ENCODE measurements around the gene ENSA. TPM values are rescaled to one million over a fixed set of nuclear protein-coding genes. Genes with fewer than 3 reads are reported as not detected.
"Not testable (repeated sequence)": the region's sequence is repeated elsewhere in the genome, so short reads cannot be mapped to it uniquely, and the experiment has no call there.

ENSA gene
- total RNA-seq, 1 donor from 2014 or later, result 129 TPM

DNA sequence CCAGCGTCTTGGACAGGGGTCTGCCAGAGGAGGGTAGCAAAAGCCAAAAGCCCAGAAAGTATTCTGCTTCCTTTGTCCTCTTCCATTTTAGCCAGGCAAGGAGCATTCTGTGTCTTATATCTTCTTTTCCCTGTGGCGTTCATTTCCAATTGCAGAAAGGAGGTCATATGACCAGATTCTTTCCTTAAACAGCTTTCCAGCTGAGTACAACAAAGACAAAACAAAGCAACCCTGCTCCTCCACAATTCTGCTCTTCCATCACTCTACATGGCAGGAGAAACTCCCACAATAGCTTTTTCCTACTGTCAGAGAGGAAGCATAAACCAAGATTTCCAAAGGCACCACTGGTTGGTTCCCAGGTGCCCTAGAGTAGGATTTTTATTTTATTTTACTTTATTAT lies 19.7 kb downstream of the ENSA start:
- peak overlapping the region; percentile 85 for H3K27ac ChIP-seq (replicated peaks)
- H3K4me1 ChIP-seq, result peaks cover 64% of the 10 kb centered on the region
- TF ChIP-seq, protein P1, sequence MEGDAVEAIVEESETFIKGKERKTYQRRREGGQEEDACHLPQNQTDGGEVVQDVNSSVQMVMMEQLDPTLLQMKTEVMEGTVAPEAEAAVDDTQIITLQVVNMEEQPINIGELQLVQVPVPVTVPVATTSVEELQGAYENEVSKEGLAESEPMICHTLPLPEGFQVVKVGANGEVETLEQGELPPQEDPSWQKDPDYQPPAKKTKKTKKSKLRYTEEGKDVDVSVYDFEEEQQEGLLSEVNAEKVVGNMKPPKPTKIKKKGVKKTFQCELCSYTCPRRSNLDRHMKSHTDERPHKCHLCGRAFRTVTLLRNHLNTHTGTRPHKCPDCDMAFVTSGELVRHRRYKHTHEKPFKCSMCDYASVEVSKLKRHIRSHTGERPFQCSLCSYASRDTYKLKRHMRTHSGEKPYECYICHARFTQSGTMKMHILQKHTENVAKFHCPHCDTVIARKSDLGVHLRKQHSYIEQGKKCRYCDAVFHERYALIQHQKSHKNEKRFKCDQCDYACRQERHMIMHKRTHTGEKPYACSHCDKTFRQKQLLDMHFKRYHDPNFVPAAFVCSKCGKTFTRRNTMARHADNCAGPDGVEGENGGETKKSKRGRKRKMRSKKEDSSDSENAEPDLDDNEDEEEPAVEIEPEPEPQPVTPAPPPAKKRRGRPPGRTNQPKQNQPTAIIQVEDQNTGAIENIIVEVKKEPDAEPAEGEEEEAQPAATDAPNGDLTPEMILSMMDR (IDR thresholded peaks at IDR 0.05; ENCODE audit: borderline replicate concordance), result no peak
- H3K4me3 ChIP-seq, result no peak overlapping the region
- H3K36me3 ChIP-seq, result no peaks in the 10 kb centered on the region
- DNase-seq, result no peak
- H3K9me3 ChIP-seq (replicated peaks), result no peaks in the 10 kb centered on the region
- intact Hi-C loops (cut with micrococcal nuclease), result no loop called here
- H3K27me3 ChIP-seq (ENCODE audit: low read depth), result no peaks in the 10 kb centered on the region

DNA sequence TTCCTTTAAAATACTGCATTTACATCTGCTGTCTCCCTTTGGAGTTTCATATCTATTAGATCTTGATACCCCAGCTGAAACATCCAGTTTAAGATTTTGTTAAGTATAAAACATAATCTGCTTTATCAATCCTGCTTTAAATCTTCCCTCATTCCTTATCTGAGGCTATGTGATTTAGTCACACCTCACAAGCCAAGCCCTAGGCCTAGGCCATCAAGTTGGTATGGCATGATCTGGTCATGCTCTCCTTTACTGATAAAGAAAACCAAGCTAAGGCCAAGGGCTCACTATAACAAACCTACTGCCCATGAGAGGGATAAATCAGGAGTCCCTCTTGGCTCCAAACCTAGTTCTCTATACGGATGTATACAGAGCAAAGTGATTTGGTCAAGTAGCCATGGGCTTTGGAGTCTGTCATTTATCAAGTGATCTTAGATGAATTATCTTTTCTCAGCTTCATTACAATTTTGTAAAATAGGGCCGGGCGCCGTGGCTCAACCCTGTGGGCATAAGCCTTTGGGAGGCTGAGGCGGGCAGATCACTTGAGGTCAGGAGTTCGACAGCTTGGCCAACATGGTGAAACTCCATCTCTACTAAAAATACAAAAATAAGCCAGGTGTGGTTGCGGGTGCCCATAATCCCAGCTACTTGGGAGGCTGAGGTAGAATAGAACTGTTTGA lies 22.8 kb downstream of the ENSA start:
- intact Hi-C loops (cut with micrococcal nuclease), result no loop called here
- H3K4me1 ChIP-seq, result peaks cover 44% of the 10 kb centered on the region

DNA sequence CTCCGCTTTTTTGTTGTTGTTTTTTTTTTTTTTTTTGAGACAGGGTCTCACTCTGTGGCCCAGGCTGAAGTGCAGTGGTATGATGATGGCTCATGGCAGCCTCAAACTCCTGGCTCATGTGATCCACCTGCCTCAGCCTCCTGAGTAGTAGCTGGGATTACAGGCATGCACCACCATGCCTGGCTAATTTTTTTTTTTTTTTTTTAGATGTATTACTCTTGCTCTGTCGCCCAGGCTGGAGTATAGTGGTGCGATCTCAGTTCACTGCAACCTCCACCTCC lies 24.0 kb downstream of the ENSA start:
- DNase-seq; intact Hi-C loops (cut with micrococcal nuclease); H3K9me3 ChIP-seq (replicated peaks); H3K27me3 ChIP-seq (ENCODE audit: low read depth); H3K36me3 ChIP-seq; H3K4me3 ChIP-seq: not testable (repeated sequence)
- Histone ChIP-seq H3K27ac (replicated peaks) (peak overlapping the region; percentile 83), H3K4me1 (peaks cover 32% of the 10 kb centered on the region)

More for the DNA sequence above, 22.8 kb downstream of the ENSA start:
- H3K27me3 ChIP-seq (ENCODE audit: low read depth), result no peaks in the 10 kb centered on the region
- no peak overlapping the region for H3K4me3 ChIP-seq
- no peaks in the 10 kb centered on the region for H3K36me3 ChIP-seq
- DNase-seq, result no peak
- H3K9me3 ChIP-seq (replicated peaks), result no peaks in the 10 kb centered on the region
- TF ChIP-seq, protein P1 (IDR thresholded peaks at IDR 0.05; ENCODE audit: borderline replicate concordance), result no peak
- H3K27ac ChIP-seq (replicated peaks), result no peak overlapping the region

DNA sequence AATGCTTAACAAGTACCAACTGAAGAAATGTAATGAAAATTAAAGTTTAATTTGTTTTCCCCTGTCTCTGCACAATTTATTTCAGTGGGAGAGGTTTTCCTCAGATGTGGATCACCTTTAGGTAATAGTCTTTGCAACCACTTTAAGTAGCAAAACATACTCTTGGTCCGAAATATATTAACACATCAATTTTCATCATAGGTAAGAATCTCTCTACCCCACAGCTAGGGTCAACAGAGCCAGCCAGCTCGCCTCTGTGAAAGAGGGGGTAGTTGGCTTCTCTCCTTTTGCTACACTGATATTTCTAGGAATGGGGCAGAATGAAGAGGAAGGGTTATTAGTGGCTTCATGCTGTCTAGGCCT lies 25.2 kb downstream of the ENSA start:
- Histone ChIP-seq H3K36me3 (peaks cover 9% of the 10 kb centered on the region), H3K9me3 (replicated peaks) (no peaks in the 10 kb centered on the region), H3K27me3 (ENCODE audit: low read depth) (no peaks in the 10 kb centered on the region), H3K4me1 (peaks cover 20% of the 10 kb centered on the region), H3K4me3 (no peak overlapping the region), H3K27ac (replicated peaks) (peak overlapping the region; percentile 83)
- intact Hi-C loops (cut with micrococcal nuclease), result no loop called here
- TF ChIP-seq, protein P1 (IDR thresholded peaks at IDR 0.05; ENCODE audit: borderline replicate concordance), result no peak
- no peak for DNase-seq

DNA sequence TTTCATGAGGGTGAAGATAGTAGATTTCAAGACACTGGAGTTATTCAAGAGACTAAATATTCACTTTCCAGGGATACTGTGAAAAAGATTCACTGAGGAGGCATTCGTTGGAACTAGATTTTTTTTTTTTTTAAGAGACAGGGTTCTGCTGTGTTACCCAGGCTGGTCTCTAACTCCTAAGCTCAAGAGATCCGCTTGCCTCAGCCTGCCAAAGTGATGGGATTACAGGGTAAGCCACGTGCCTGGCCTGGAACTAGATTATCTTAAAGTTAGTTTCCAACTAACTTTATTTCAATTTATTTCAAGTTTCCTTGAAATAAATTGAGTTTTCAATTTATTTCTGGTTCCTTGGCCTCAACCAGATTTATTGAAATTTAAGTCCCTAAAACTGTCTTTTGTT lies 25.7 kb downstream of the ENSA start:
- Histone ChIP-seq H3K27me3 (ENCODE audit: low read depth) (no peaks in the 10 kb centered on the region), H3K9me3 (replicated peaks) (no peaks in the 10 kb centered on the region), H3K4me3 (no peak overlapping the region), H3K4me1 (peaks cover 17% of the 10 kb centered on the region), H3K27ac (replicated peaks) (peak overlapping the region; percentile 83), H3K36me3 (peaks cover 9% of the 10 kb centered on the region)
- intact Hi-C loops (cut with micrococcal nuclease), result no loop called here
- DNase-seq, result no peak
- TF ChIP-seq, protein P1 (IDR thresholded peaks at IDR 0.05; ENCODE audit: borderline replicate concordance), result no peak

DNA sequence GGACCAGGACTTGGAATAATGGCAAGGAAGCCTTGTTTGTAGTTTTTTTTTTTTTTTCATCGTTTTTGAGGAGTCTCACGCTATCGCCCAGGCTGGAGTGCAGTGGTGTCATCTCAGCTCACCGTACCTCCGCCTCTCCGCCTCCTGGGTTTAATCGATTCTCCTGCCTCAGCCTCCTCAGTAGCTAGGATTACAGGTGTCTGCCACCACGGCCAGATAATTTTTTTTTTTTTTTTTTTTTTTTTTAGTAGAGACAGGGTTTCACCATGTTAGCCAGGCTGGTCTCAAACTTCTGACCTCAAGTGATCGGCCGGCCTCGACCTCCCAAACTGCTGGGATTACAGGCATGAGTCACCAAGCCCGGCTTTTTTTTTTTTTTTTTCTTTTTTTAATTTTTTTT lies 27.0 kb downstream of the ENSA start:
- H3K4me3 ChIP-seq; H3K27me3 ChIP-seq (ENCODE audit: low read depth); H3K36me3 ChIP-seq; intact Hi-C loops (cut with micrococcal nuclease); DNase-seq; H3K9me3 ChIP-seq (replicated peaks); H3K27ac ChIP-seq (replicated peaks): not testable (repeated sequence)
- peaks cover 17% of the 10 kb centered on the region for H3K4me1 ChIP-seq

Measured in left ventricle myocardium inferior (tissue), 1 donor.